Measurements from ENCODE around the gene SORCS2.

DNA sequence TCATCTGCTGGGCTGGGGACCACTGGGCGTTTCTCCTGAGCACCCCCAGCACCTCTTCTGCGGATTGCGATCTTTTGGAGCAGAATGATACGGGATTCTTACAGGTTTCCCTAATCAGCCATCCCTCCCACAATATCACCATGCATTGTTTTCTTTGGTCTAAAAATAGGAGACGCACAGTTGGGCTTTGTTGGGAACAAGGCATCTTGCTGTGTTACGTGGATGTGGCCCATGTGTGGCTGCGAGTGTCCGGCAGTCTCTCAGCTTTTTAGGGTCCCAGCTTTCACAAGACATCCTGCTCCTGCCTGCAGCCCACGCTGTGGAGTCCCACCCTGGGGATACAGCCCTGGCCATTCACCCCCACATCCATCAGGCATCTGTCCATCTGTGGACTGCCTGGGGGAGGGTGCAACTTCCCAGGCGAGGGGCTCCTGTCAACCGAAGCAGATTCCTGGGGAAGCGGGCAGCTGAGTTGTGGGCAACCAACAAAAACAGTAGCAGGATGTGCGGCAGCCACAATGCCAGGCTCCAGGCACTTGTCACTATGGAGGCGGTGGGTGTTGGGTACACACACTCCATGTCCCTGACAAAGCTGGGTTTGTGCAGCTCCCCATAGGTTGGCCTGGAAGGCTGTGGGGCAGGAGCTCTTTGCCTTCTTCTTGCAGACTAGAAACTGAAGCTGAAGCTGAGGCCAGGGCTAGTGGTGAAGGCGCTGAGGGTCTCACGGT, 427.9 kb downstream of the SORCS2 start:
- TF ChIP-seq EP300 (IDR thresholded peaks at IDR 0.05; ENCODE audit: borderline replicate concordance in 1 of 2, low read depth in 1 of 2, low read length in 1 of 2) (no peak), RFX5 (IDR thresholded peaks at IDR 0.05; ENCODE audit: low read length) (no peak), MAX (IDR thresholded peaks at IDR 0.05; ENCODE audit: low read depth) (no peak), TCF12 (IDR thresholded peaks at IDR 0.05) (no peak), TAF1 (IDR thresholded peaks at IDR 0.05; ENCODE audit: borderline replicate concordance, low read depth, low read length) (no peak), EZH2phosphoT487 (IDR thresholded peaks at IDR 0.05; ENCODE audit: borderline replicate concordance, low read depth) (no peak), GABPA (IDR thresholded peaks at IDR 0.05; ENCODE audit: low read depth) (no peak)
- TF ChIP-seq, protein P1, sequence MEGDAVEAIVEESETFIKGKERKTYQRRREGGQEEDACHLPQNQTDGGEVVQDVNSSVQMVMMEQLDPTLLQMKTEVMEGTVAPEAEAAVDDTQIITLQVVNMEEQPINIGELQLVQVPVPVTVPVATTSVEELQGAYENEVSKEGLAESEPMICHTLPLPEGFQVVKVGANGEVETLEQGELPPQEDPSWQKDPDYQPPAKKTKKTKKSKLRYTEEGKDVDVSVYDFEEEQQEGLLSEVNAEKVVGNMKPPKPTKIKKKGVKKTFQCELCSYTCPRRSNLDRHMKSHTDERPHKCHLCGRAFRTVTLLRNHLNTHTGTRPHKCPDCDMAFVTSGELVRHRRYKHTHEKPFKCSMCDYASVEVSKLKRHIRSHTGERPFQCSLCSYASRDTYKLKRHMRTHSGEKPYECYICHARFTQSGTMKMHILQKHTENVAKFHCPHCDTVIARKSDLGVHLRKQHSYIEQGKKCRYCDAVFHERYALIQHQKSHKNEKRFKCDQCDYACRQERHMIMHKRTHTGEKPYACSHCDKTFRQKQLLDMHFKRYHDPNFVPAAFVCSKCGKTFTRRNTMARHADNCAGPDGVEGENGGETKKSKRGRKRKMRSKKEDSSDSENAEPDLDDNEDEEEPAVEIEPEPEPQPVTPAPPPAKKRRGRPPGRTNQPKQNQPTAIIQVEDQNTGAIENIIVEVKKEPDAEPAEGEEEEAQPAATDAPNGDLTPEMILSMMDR (IDR thresholded peaks at IDR 0.05): no peak

Data from SK-N-SH (cell line).